GM04504 (cell line): ENCODE measurements around the gene PNMA8A.
"Not testable (repeated sequence)": the region's sequence is repeated elsewhere in the genome, so short reads cannot be mapped to it uniquely, and the experiment has no call there.

Source experiments
- DNase-seq: peaks from one replicate; pipeline ENCODE4 v3.0.0-alpha.2; 2012; ENCODE audit warnings: low read depth

The PNMA8A gene

GRCh38 chr19:46466536-46467196 lies 4.7 kb downstream of the PNMA8A start:
- DNase-seq: peak; percentile 62

GRCh38 chr19:46463516-46463915 lies 7.8 kb downstream of the PNMA8A start:
- no peak for DNase-seq

GRCh38 chr19:46461537-46461936 lies 9.8 kb downstream of the PNMA8A start:
- no peak for DNase-seq

GRCh38 chr19:46460981-46461380 lies 10.4 kb downstream of the PNMA8A start:
- no peak for DNase-seq

- no peak for DNase-seq
Observed at GRCh38 chr19:46460055-46460454, 11.3 kb downstream of the PNMA8A start.

GRCh38 chr19:46456930-46457329 lies 14.4 kb downstream of the PNMA8A start:
- no peak for DNase-seq

- DNase-seq: no peak
Observed at GRCh38 chr19:46454244-46454643, 17.1 kb downstream of the PNMA8A start.

- DNase-seq: no peak
Observed at GRCh38 chr19:46453661-46454060, 17.7 kb downstream of the PNMA8A start.

GRCh38 chr19:46452186-46452585 lies 19.2 kb downstream of the PNMA8A start:
- DNase-seq: no peak

- no peak for DNase-seq
Observed at GRCh38 chr19:46451352-46451751, 20.0 kb downstream of the PNMA8A start.

- no peak for DNase-seq
Observed at GRCh38 chr19:46450737-46451136, 20.6 kb downstream of the PNMA8A start.

- no peak for DNase-seq
Observed at GRCh38 chr19:46449228-46449627, 22.1 kb downstream of the PNMA8A start.

- DNase-seq: no peak
Observed at GRCh38 chr19:46448601-46449000, 22.8 kb downstream of the PNMA8A start.

GRCh38 chr19:46447824-46448223 lies 23.5 kb downstream of the PNMA8A start:
- no peak for DNase-seq

GRCh38 chr19:46447006-46447405 lies 24.4 kb downstream of the PNMA8A start:
- no peak for DNase-seq

GRCh38 chr19:46446021-46446420 lies 25.3 kb downstream of the PNMA8A start:
- DNase-seq: no peak

GRCh38 chr19:46442808-46443450 lies 28.4 kb downstream of the PNMA8A start:
- DNase-seq: peak; percentile 38

GRCh38 chr19:46441866-46442265 lies 29.5 kb downstream of the PNMA8A start:
- DNase-seq: no peak

GRCh38 chr19:46435689-46436088 lies 35.7 kb downstream of the PNMA8A start:
- DNase-seq: not testable (repeated sequence)

GRCh38 chr19:46435009-46435408 lies 36.4 kb downstream of the PNMA8A start:
- DNase-seq: no peak

GRCh38 chr19:46433470-46433869 lies 37.9 kb downstream of the PNMA8A start:
- not testable (repeated sequence) for DNase-seq

- DNase-seq: no peak
Observed at GRCh38 chr19:46431824-46432223, 39.5 kb downstream of the PNMA8A start.

GRCh38 chr19:46429999-46430398 lies 41.4 kb downstream of the PNMA8A start:
- no peak for DNase-seq
